NCI-H1930 (cell line): ENCODE results near the gene PARP12.
A peak's percentile ranks its signal among the peaks of the same experiment; 100 is the strongest.

Source experiments
- DNase-seq, 2 experiments: peaks; one replicate each; lab custom pipeline; 2025; lab: John Stamatoyannopoulos, UW

Gene PARP12

GRCh38 chr7:140014123-140014522 lies 48.6 kb downstream of the PARP12 start:
- DNase-seq = no peak

DNA sequence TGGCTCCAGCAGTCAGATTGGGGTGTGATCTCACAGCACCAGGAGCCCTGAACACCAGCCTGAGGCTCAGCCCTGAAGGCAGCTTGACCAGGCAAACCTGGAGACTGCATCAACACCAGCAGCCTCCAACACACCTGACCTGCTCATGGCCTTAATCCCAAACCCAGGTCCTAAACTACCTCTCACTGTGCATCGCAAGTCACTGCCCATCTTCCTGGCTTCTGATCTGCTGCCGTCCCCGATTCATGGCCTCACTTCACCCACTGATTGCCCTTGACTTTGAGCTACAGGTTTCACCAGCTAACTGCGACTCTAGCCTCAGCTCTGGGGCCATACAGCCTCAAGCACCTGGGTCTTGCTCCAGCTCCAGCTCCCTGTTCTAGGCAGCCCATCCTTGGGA lies 49.1 kb downstream of the PARP12 start:
- DNase-seq = no peak

- DNase-seq = no peak
These were observed 52.4 kb downstream of the PARP12 start for GRCh38 chr7:140010194-140010895.

- DNase-seq = no peak
These were observed 53.0 kb downstream of the PARP12 start for GRCh38 chr7:140009735-140010134.

- no peak for DNase-seq
These were observed 53.8 kb downstream of the PARP12 start for GRCh38 chr7:140008755-140009610.

DNA sequence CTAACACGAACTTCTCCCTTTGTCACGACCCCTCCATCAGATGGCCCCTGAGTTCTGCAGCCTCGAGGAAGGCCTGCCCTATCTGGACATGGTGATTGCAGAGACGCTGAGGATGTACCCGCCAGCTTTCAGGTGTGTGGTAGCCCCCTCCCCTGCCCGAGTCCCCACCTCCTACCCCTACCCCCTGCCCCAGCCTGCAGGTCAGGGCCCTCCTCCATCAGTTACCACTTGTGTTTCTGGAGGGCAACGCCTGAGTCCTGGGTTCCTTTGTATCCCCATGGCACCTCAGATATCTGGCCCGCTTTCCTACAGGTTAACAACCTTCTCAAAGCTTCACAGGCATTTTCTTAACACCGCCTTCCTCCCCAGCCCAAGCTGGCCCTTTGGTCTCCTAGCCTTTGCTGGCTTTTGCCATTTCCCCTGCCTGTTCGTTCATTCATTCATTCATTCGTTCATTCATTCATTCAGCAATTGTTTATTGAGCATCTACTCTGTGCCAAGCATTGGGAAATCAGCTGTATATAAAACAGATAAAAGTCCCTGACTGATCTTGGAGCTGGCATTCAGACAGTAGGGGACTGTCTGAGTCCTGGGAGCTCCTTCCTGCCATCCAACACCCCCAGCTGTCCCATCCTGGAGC lies 55.6 kb downstream of the PARP12 start:
- DNase-seq = no peak

DNA sequence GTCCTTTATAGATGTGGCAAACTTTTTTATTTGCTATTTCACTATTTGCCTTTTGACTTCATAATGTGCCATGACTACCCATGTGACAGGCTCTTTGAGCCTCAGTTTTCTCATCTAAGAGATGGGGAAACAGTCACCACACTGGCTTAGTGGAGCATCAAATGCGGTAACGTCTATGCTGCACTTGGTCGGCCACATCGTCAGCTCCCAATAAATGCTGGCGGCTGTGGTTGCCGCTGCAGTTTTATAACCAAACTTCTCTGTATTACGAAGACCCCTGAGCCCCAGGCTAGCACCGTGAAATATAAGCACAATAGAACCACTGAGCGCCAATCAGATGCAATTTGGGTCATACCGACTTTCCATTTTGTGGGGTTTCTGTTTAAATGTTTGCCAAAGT lies 56.2 kb downstream of the PARP12 start:
- DNase-seq = no peak

DNA sequence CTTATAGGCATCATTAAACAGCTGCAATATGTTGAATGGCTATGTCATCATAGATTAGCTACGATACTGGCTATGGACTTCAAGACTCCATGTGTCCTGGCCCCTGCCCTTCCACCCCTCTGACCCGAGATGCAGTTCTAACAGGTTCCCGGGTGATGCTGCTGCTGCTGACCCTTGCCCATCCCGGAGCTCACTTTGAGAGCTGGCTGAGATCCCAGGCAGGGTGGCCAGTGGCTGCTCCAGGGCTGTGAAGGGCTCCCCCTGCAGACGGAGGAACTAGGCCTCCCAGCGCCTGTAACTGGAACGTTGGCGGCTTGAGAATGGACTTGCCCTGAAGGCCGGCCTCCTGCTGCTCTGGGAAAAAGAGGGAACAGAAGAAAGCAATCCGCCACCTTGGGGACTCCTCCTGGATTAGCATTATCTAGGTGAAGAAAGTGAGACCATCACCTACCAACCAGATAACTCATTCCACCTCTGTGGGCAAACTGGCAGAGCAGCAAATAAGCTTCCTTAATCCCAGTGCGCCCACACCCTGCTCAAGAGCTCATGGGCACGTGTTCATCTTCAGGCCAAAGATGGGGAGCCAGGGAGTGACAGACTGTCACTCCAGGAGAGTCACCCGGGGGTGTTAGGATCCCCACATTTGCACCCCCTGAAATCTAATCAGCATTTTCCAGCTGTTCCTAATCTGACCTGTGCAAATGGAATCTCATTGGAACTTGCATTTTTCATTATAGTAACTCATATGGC lies 56.8 kb downstream of the PARP12 start:
- peak in 1 of 2 experiments; percentile 14 for DNase-seq

DNA sequence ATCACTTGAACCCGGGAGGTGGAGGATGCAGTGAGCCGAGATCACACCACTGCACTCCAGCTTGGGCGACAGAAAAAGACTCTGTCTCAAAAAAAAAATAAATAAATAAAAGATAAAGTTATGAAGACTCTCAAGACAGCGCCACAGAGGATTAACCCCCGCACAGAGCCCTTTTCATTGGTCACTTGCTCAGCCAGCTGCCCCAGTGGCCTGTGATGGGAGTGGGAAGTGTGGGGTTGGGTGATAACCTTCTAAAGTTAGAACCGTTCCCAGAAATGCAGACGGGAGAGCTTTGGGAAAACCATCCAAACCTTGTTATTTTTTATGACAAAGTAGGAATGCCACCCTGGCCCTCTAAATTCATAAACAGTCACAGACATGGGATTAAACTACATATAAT lies 57.4 kb downstream of the PARP12 start:
- no peak for DNase-seq

DNA sequence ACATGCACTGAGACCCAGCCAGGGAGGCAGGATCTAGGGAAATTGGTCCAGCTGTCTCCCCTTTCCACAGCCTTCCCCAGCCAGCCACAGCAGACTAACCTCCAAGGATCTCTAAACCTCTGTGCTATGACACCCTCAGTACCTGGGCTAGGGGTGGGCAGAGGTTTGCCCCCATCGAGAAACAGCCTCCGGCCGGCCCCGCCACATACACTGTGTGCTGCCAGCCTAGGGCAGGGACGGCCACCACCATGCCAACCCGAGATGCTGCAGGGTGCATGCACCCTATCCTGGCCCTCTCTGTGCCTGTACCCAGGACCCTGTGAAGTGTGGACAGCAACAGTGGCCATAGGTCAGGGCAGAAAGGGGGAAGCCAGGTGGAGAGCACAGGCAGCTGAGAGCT lies 58.1 kb downstream of the PARP12 start:
- no peak for DNase-seq

DNA sequence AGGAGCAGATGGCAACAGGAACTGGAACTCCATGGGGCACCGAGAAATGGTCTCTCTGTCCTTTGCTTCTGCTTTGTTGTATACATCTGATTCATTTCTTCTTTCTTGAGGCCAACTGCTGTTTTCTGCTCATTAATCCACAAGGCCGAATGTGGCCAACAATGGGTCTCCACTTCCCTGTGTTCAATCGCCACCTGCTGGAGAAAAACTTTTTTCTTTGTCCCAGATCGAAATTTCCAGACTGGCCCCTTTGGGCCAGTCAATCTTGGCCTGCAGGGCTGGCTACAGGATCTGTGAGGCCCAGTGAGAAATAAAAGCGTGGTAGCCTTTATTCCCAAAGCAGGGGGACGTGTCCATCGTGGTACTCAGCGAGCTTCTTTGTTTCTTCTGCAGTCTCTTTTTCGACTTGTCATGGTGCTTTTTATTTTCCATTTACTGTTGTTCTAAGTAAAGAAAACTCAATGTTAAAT lies 58.8 kb downstream of the PARP12 start:
- DNase-seq = peak in 1 of 2 experiments; percentile 24

DNA sequence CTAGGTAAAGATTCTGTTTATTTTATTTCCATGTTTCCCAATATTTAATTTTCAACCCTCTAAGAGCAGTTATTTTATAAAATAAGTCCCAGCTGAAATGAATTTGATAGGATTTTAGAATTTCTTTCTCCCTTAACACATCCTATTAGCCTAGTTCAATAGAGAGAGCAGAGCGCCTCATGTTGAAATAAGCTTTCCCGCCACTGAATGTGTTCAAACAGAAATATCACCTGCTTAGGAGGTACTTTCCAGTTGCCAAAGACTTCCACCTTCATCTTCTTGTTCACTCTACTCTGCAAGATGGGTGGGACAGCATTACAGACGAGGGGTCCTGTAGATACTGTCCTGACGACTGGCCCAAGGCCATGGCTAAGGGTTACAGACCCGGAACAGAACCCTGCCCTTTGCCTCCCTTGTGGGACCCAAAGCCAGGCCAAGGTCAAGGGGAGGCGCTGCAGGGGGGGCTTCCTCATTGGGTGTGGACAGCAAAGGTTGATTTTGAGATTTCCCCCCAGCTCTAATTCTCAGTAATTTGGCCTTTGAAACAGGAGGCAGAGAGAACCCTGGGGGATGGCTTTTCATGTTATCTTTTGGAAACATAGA lies 62.0 kb downstream of the PARP12 start:
- DNase-seq = no peak

GRCh38 chr7:139999516-139999915 lies 63.2 kb downstream of the PARP12 start:
- no peak for DNase-seq

- DNase-seq = no peak
These were observed 64.2 kb downstream of the PARP12 start for GRCh38 chr7:139998572-139998971.

GRCh38 chr7:139995017-139995915 lies 67.5 kb downstream of the PARP12 start:
- no peak for DNase-seq

GRCh38 chr7:139994356-139994755 lies 68.4 kb downstream of the PARP12 start:
- no peak for DNase-seq

- DNase-seq = no peak
These were observed 69.2 kb downstream of the PARP12 start for GRCh38 chr7:139993592-139993991.

DNA sequence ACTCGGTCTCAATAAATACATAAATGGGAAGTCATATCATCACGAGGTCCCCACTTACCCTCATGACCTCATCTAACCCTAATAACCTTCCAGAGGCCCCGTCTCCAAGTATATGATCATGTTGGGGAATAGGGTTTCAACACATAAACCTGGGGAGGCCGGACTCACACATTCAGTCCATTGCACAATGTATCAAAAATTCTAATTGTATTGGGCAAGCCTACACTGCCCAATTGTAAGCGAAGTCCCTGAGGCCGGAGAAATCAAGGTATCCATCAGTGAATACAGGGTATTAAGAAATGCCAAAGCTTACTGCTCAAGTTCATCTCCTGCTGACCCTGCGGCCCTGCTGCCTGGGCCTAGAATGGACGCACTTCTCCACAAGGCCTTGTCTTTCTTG lies 69.6 kb downstream of the PARP12 start:
- DNase-seq = no peak

DNA sequence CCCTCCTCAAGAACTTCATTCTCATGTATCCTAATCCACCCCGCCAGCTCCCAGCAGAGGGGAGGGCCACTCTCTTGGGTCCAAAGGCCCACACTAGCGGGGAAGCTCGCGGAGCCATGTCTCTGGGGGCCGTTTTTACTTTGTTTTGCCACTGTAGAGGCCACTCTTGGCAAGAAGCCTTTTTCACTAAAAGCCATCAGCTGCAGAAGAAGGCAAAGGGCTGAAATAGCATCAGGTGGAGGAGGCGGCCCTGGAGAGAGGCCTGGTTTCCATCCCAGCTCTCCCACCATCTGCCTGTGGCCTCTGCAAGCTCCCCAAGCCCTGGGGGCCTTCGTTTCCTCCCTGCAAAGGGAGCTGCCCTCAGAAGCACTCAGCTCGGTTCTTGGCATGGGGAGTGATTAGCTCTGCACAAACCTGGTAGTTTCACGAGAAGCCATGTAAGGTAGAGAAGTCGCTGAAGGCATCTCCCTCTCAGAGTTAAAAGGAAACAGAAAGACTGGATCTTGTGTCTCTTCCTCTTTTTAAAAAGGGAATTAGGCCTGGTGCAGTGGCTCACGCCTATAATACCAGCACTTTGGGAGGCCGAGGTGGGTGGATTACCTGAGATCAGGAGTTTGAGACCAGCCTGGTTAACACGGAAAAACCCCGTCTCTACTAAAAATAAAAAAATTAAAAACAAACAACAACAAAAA lies 70.3 kb downstream of the PARP12 start:
- no peak for DNase-seq

GRCh38 chr7:139991911-139992310 lies 70.8 kb downstream of the PARP12 start:
- DNase-seq = no peak
